ENCODE data around the gene MPP2. TPM values are rescaled to one million over a fixed set of nuclear protein-coding genes. Genes with fewer than 3 reads are reported as not detected.

Gene MPP2
- polyA plus RNA-seq, 1 of the 3 experiments (the other 2 are of a cell fraction): 8.3 TPM

DNA sequence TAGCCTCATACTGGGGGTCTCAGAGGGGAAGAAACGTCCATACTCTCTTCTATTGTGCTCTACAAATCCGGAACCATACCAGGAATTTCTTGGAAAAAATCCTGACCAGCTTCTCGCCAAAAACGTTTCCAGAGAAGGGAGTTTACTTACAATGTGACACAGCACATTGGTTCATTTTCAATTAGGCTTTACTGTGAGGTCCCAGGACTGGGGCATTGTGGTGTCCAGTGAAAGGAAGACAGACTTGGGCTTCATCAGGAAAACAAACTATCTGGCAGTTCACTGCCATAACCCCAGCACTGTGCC is 14.7 kb downstream of the MPP2 start:
- Histone ChIP-seq H3K27me3 (ENCODE audit: insufficient read depth) (no peaks in the 10 kb centered on the region), H3K4me1 (ENCODE audit: control insufficient read depth in 1 of 2, insufficient read depth in 2 of 2, low read depth in 1 of 2, low read length in 1 of 2) (peaks cover 0 to 9% of the 10 kb centered on the region in 2 experiments; a peak in 1 of 4 replicates), H4K20me1 (ENCODE audit: insufficient read depth) (no peaks in the 10 kb centered on the region), H2AFZ (ENCODE audit: low read depth) (no peak overlapping the region), H3K27ac (ENCODE audit: low read depth in 2 of 2, low read length in 1 of 2) (no peak overlapping the region), H3K79me2 (ENCODE audit: insufficient read depth) (no peaks in the 10 kb centered on the region), H3K9ac (no peak overlapping the region), H3F3A (replicated peaks; ENCODE audit: insufficient read depth) (no peaks in the 10 kb centered on the region), H3K9me2 (no peaks in the 10 kb centered on the region), H3K36me3 (replicated peaks in 1 of 2; ENCODE audit: control insufficient read depth in 1 of 2, insufficient read depth in 2 of 2, low read length in 1 of 2) (no peaks in the 10 kb centered on the region), H3K9me3 (no peaks in the 10 kb centered on the region), H3K4me3 (ENCODE audit: low read depth in 2 of 2, low read length in 1 of 2) (no peak overlapping the region), H3K4me2 (no peak overlapping the region)
- ChIA-PET POLR2A (no interaction called here), CTCF (interaction anchor here (1.4 to 23.5 kb wide), 4 partner anchors 10 to 51 kb away, joined by 3 to 344 read pairs (median 8); no protein-coding TSS in a partner anchor)
- WGBS (ENCODE audit: low lambda C conversion rate): 77% methylated on average over 4 of the region's 4 CpGs
- no peak for DNase-seq
- no peak for TF ChIP-seq TCF12 (IDR thresholded peaks at IDR 0.05)
- no peak for TF ChIP-seq EZH2phosphoT487 (IDR thresholded peaks at IDR 0.05; ENCODE audit: borderline replicate concordance, low read depth)
- no peak for TF ChIP-seq RFX5 (IDR thresholded peaks at IDR 0.05; ENCODE audit: low read length)
- no peak for TF ChIP-seq GATA2 (CRISPR knock-in tag; IDR thresholded peaks at IDR 0.05)
- no peak for TF ChIP-seq FOXM1 (IDR thresholded peaks at IDR 0.05; ENCODE audit: low read depth)
- TF ChIP-seq TEAD4 (IDR thresholded peaks at IDR 0.05; ENCODE audit: borderline replicate concordance, insufficient read depth): no peak
- TF ChIP-seq, protein P1, sequence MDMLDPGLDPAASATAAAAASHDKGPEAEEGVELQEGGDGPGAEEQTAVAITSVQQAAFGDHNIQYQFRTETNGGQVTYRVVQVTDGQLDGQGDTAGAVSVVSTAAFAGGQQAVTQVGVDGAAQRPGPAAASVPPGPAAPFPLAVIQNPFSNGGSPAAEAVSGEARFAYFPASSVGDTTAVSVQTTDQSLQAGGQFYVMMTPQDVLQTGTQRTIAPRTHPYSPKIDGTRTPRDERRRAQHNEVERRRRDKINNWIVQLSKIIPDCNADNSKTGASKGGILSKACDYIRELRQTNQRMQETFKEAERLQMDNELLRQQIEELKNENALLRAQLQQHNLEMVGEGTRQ (IDR thresholded peaks at IDR 0.05; ENCODE audit: borderline replicate concordance, low read depth, low read length): no peak
- no peak for TF ChIP-seq RCOR1 (IDR thresholded peaks at IDR 0.05; ENCODE audit: low read length)
- TF ChIP-seq YY1 (IDR thresholded peaks at IDR 0.05; ENCODE audit: low read depth): no peak
- no peak for TF ChIP-seq SMC3 (IDR thresholded peaks at IDR 0.05; ENCODE audit: low read depth, low read length)
- no peak for TF ChIP-seq EP300 (IDR thresholded peaks at IDR 0.05; ENCODE audit: borderline replicate concordance in 1 of 2, low read depth in 1 of 2, low read length in 1 of 2)
- TF ChIP-seq, protein P2, sequence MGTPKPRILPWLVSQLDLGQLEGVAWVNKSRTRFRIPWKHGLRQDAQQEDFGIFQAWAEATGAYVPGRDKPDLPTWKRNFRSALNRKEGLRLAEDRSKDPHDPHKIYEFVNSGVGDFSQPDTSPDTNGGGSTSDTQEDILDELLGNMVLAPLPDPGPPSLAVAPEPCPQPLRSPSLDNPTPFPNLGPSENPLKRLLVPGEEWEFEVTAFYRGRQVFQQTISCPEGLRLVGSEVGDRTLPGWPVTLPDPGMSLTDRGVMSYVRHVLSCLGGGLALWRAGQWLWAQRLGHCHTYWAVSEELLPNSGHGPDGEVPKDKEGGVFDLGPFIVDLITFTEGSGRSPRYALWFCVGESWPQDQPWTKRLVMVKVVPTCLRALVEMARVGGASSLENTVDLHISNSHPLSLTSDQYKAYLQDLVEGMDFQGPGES (IDR thresholded peaks at IDR 0.05; ENCODE audit: low read depth, low read length): no peak
- TF ChIP-seq SIN3A (IDR thresholded peaks at IDR 0.05; ENCODE audit: borderline replicate concordance, low read depth, low read length): no peak
- TF ChIP-seq MEF2A (IDR thresholded peaks at IDR 0.05; ENCODE audit: borderline replicate concordance, low read depth): no peak
- TF ChIP-seq, protein P3, sequence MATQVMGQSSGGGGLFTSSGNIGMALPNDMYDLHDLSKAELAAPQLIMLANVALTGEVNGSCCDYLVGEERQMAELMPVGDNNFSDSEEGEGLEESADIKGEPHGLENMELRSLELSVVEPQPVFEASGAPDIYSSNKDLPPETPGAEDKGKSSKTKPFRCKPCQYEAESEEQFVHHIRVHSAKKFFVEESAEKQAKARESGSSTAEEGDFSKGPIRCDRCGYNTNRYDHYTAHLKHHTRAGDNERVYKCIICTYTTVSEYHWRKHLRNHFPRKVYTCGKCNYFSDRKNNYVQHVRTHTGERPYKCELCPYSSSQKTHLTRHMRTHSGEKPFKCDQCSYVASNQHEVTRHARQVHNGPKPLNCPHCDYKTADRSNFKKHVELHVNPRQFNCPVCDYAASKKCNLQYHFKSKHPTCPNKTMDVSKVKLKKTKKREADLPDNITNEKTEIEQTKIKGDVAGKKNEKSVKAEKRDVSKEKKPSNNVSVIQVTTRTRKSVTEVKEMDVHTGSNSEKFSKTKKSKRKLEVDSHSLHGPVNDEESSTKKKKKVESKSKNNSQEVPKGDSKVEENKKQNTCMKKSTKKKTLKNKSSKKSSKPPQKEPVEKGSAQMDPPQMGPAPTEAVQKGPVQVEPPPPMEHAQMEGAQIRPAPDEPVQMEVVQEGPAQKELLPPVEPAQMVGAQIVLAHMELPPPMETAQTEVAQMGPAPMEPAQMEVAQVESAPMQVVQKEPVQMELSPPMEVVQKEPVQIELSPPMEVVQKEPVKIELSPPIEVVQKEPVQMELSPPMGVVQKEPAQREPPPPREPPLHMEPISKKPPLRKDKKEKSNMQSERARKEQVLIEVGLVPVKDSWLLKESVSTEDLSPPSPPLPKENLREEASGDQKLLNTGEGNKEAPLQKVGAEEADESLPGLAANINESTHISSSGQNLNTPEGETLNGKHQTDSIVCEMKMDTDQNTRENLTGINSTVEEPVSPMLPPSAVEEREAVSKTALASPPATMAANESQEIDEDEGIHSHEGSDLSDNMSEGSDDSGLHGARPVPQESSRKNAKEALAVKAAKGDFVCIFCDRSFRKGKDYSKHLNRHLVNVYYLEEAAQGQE (IDR thresholded peaks at IDR 0.05; ENCODE audit: low read depth, low read length): no peak
- no peak for TF ChIP-seq NRF1 (IDR thresholded peaks at IDR 0.05; ENCODE audit: low read depth, low read length)
- no peak for TF ChIP-seq RAD21 (IDR thresholded peaks at IDR 0.05; ENCODE audit: low read length)
- TF ChIP-seq TAF1 (IDR thresholded peaks at IDR 0.05; ENCODE audit: borderline replicate concordance, low read depth, low read length): no peak
- TF ChIP-seq, protein P4, sequence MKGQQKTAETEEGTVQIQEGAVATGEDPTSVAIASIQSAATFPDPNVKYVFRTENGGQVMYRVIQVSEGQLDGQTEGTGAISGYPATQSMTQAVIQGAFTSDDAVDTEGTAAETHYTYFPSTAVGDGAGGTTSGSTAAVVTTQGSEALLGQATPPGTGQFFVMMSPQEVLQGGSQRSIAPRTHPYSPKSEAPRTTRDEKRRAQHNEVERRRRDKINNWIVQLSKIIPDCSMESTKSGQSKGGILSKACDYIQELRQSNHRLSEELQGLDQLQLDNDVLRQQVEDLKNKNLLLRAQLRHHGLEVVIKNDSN (IDR thresholded peaks at IDR 0.05; ENCODE audit: borderline replicate concordance, low read depth): no peak
- no peak for TF ChIP-seq MXI1 (IDR thresholded peaks at IDR 0.05; ENCODE audit: low read depth, low read length)

Data from SK-N-SH (cell line).